ENCODE data around the gene POMT1.

- TF ChIP-seq CTCF (IDR thresholded peaks at IDR 0.05; ENCODE audit: insufficient read depth, low read length, poor library complexity, severe bottlenecking) (no peak), EZH2phosphoT487 (conservative IDR thresholded peaks at IDR 0.05; ENCODE audit: low read length) (no peak)
These were observed 36.7 kb downstream of the POMT1 start for GRCh38 chr9:131539223-131539923.

Data from SU-DHL-6 (cell line).